ENCODE data around the gene EFEMP1.

Gene EFEMP1

GRCh38 chr2:55902971-55903370 lies 20.6 kb downstream of the EFEMP1 start:
- Histone ChIP-seq H3K4me3 (ENCODE audit: low read depth in 1 of 5, low read length in 5 of 5) (no peak overlapping the region), H3K36me3 (ENCODE audit: control insufficient read depth in 5 of 5, insufficient read depth in 5 of 5, low read length in 5 of 5) (peaks cover 0 to 14% (median 5%) of the 10 kb centered on the region in 5 donors), H3K9me3 (ENCODE audit: control insufficient read depth in 5 of 5, low read length in 5 of 5) (peaks cover 0 to 9% (median 0%) of the 10 kb centered on the region in 5 donors), H3K27me3 (ENCODE audit: control insufficient read depth in 5 of 5, insufficient read depth in 4 of 5, low read length in 5 of 5) (no peaks in the 10 kb centered on the region), H3K9ac (ENCODE audit: low read length in 5 of 5) (no peak overlapping the region), H3K27ac (ENCODE audit: low read depth, low read length) (no peak overlapping the region), H3K4me1 (ENCODE audit: control insufficient read depth in 5 of 5, insufficient read depth in 5 of 5, low read length in 5 of 5) (peaks cover 0 to 11% (median 0%) of the 10 kb centered on the region in 5 donors)

GRCh38 chr2:55902429-55902828 lies 21.2 kb downstream of the EFEMP1 start:
- no peak overlapping the region for H3K9ac ChIP-seq (ENCODE audit: low read length in 5 of 5)
- H3K27ac ChIP-seq (ENCODE audit: low read depth, low read length): no peak overlapping the region
- peaks cover 0 to 17% (median 5%) of the 10 kb centered on the region in 5 donors for H3K36me3 ChIP-seq (ENCODE audit: control insufficient read depth in 5 of 5, insufficient read depth in 5 of 5, low read length in 5 of 5)
- H3K4me3 ChIP-seq (ENCODE audit: low read depth in 1 of 5, low read length in 5 of 5): no peak overlapping the region
- peaks cover 0 to 9% (median 0%) of the 10 kb centered on the region in 5 donors for H3K9me3 ChIP-seq (ENCODE audit: control insufficient read depth in 5 of 5, low read length in 5 of 5)
- no peaks in the 10 kb centered on the region for H3K27me3 ChIP-seq (ENCODE audit: control insufficient read depth in 5 of 5, insufficient read depth in 4 of 5, low read length in 5 of 5)
- H3K4me1 ChIP-seq (ENCODE audit: control insufficient read depth in 5 of 5, insufficient read depth in 5 of 5, low read length in 5 of 5): peaks cover 0 to 5% (median 0%) of the 10 kb centered on the region in 5 donors

GRCh38 chr2:55901941-55902340 lies 21.6 kb downstream of the EFEMP1 start:
- Histone ChIP-seq H3K36me3 (ENCODE audit: control insufficient read depth in 5 of 5, insufficient read depth in 5 of 5, low read length in 5 of 5) (peaks cover 0 to 17% (median 7%) of the 10 kb centered on the region in 5 donors), H3K4me1 (ENCODE audit: control insufficient read depth in 5 of 5, insufficient read depth in 5 of 5, low read length in 5 of 5) (peaks cover 0 to 5% (median 0%) of the 10 kb centered on the region in 5 donors), H3K9me3 (ENCODE audit: control insufficient read depth in 5 of 5, low read length in 5 of 5) (peaks cover 0 to 9% (median 0%) of the 10 kb centered on the region in 5 donors), H3K9ac (ENCODE audit: low read length in 5 of 5) (no peak overlapping the region), H3K4me3 (ENCODE audit: low read depth in 1 of 5, low read length in 5 of 5) (no peak overlapping the region), H3K27me3 (ENCODE audit: control insufficient read depth in 5 of 5, insufficient read depth in 4 of 5, low read length in 5 of 5) (no peaks in the 10 kb centered on the region), H3K27ac (ENCODE audit: low read depth, low read length) (no peak overlapping the region)

GRCh38 chr2:55901322-55901721 lies 22.3 kb downstream of the EFEMP1 start:
- peaks cover 0 to 5% (median 0%) of the 10 kb centered on the region in 5 donors for H3K4me1 ChIP-seq (ENCODE audit: control insufficient read depth in 5 of 5, insufficient read depth in 5 of 5, low read length in 5 of 5)
- no peak overlapping the region for H3K9ac ChIP-seq (ENCODE audit: low read length in 5 of 5)
- H3K27me3 ChIP-seq (ENCODE audit: control insufficient read depth in 5 of 5, insufficient read depth in 4 of 5, low read length in 5 of 5): no peaks in the 10 kb centered on the region
- no peak overlapping the region for H3K4me3 ChIP-seq (ENCODE audit: low read depth in 1 of 5, low read length in 5 of 5)
- peak overlapping the region; percentile 45 for H3K27ac ChIP-seq (ENCODE audit: low read depth, low read length)
- H3K36me3 ChIP-seq (ENCODE audit: control insufficient read depth in 5 of 5, insufficient read depth in 5 of 5, low read length in 5 of 5): peaks cover 0 to 17% (median 10%) of the 10 kb centered on the region in 5 donors
- H3K9me3 ChIP-seq (ENCODE audit: control insufficient read depth in 5 of 5, low read length in 5 of 5): peaks cover 0 to 9% (median 0%) of the 10 kb centered on the region in 5 donors

- Histone ChIP-seq H3K4me1 (ENCODE audit: control insufficient read depth in 5 of 5, insufficient read depth in 5 of 5, low read length in 5 of 5) (peaks cover 0 to 5% (median 0%) of the 10 kb centered on the region in 5 donors), H3K27me3 (ENCODE audit: control insufficient read depth in 5 of 5, insufficient read depth in 4 of 5, low read length in 5 of 5) (no peaks in the 10 kb centered on the region), H3K9ac (ENCODE audit: low read length in 5 of 5) (no peak overlapping the region), H3K27ac (ENCODE audit: low read depth, low read length) (peak overlapping the region; percentile 45), H3K9me3 (ENCODE audit: control insufficient read depth in 5 of 5, low read length in 5 of 5) (peaks cover 0 to 9% (median 0%) of the 10 kb centered on the region in 5 donors), H3K4me3 (ENCODE audit: low read depth in 1 of 5, low read length in 5 of 5) (no peak overlapping the region), H3K36me3 (ENCODE audit: control insufficient read depth in 5 of 5, insufficient read depth in 5 of 5, low read length in 5 of 5) (peaks cover 0 to 17% (median 13%) of the 10 kb centered on the region in 5 donors)
These were observed 23.7 kb downstream of the EFEMP1 start for GRCh38 chr2:55899881-55900280.

- H3K27ac ChIP-seq (ENCODE audit: low read depth, low read length): no peak overlapping the region
These were observed 25.1 kb downstream of the EFEMP1 start for GRCh38 chr2:55898386-55899040.

GRCh38 chr2:55896633-55897032 lies 26.9 kb downstream of the EFEMP1 start:
- no peak overlapping the region for H3K4me3 ChIP-seq (ENCODE audit: low read depth in 1 of 5, low read length in 5 of 5)
- peaks cover 0 to 18% (median 11%) of the 10 kb centered on the region in 5 donors for H3K36me3 ChIP-seq (ENCODE audit: control insufficient read depth in 5 of 5, insufficient read depth in 5 of 5, low read length in 5 of 5)
- no peaks in the 10 kb centered on the region for H3K27me3 ChIP-seq (ENCODE audit: control insufficient read depth in 5 of 5, insufficient read depth in 4 of 5, low read length in 5 of 5)

More at GRCh38 chr2:55898386-55899040, 25.1 kb downstream of the EFEMP1 start:
- Histone ChIP-seq H3K36me3 (ENCODE audit: control insufficient read depth in 5 of 5, insufficient read depth in 5 of 5, low read length in 5 of 5) (peaks cover 0 to 17% (median 10%) of the 10 kb centered on the region in 5 donors), H3K4me3 (ENCODE audit: low read depth in 1 of 5, low read length in 5 of 5) (no peak overlapping the region), H3K9me3 (ENCODE audit: control insufficient read depth in 5 of 5, low read length in 5 of 5) (peaks cover 0 to 4% (median 0%) of the 10 kb centered on the region in 5 donors), H3K4me1 (ENCODE audit: control insufficient read depth in 5 of 5, insufficient read depth in 5 of 5, low read length in 5 of 5) (peaks cover 0 to 6% (median 0%) of the 10 kb centered on the region in 5 donors), H3K9ac (ENCODE audit: low read length in 5 of 5) (no peak overlapping the region), H3K27me3 (ENCODE audit: control insufficient read depth in 5 of 5, insufficient read depth in 4 of 5, low read length in 5 of 5) (no peaks in the 10 kb centered on the region)

GRCh38 chr2:55894720-55895119 lies 28.9 kb downstream of the EFEMP1 start:
- peaks cover 0 to 18% (median 11%) of the 10 kb centered on the region in 5 donors for H3K36me3 ChIP-seq (ENCODE audit: control insufficient read depth in 5 of 5, insufficient read depth in 5 of 5, low read length in 5 of 5)
- peaks cover 0 to 13% (median 0%) of the 10 kb centered on the region in 5 donors for H3K4me1 ChIP-seq (ENCODE audit: control insufficient read depth in 5 of 5, insufficient read depth in 5 of 5, low read length in 5 of 5)
- no peaks in the 10 kb centered on the region for H3K9me3 ChIP-seq (ENCODE audit: control insufficient read depth in 5 of 5, low read length in 5 of 5)
- H3K4me3 ChIP-seq (ENCODE audit: low read depth in 1 of 5, low read length in 5 of 5): no peak overlapping the region
- H3K9ac ChIP-seq (ENCODE audit: low read length in 5 of 5): no peak overlapping the region
- no peak overlapping the region for H3K27ac ChIP-seq (ENCODE audit: low read depth, low read length)
- H3K27me3 ChIP-seq (ENCODE audit: control insufficient read depth in 5 of 5, insufficient read depth in 4 of 5, low read length in 5 of 5): no peaks in the 10 kb centered on the region

More at GRCh38 chr2:55896633-55897032, 26.9 kb downstream of the EFEMP1 start:
- H3K9me3 ChIP-seq (ENCODE audit: control insufficient read depth in 5 of 5, low read length in 5 of 5): no peaks in the 10 kb centered on the region
- H3K27ac ChIP-seq (ENCODE audit: low read depth, low read length): no peak overlapping the region
- H3K4me1 ChIP-seq (ENCODE audit: control insufficient read depth in 5 of 5, insufficient read depth in 5 of 5, low read length in 5 of 5): peaks cover 0 to 14% (median 0%) of the 10 kb centered on the region in 5 donors
- H3K9ac ChIP-seq (ENCODE audit: low read length in 5 of 5): no peak overlapping the region

GRCh38 chr2:55891671-55892094 lies 31.9 kb downstream of the EFEMP1 start:
- Histone ChIP-seq H3K4me3 (ENCODE audit: low read depth in 1 of 5, low read length in 5 of 5) (no peak overlapping the region), H3K4me1 (ENCODE audit: control insufficient read depth in 5 of 5, insufficient read depth in 5 of 5, low read length in 5 of 5) (peaks cover 0 to 28% (median 14%) of the 10 kb centered on the region in 5 donors), H3K27ac (ENCODE audit: low read depth, low read length) (peak overlapping the region; percentile 45)

GRCh38 chr2:55888936-55889335 lies 34.6 kb downstream of the EFEMP1 start:
- H3K36me3 ChIP-seq (ENCODE audit: control insufficient read depth in 5 of 5, insufficient read depth in 5 of 5, low read length in 5 of 5): peaks cover 0 to 4% (median 0%) of the 10 kb centered on the region in 5 donors
- no peaks in the 10 kb centered on the region for H3K27me3 ChIP-seq (ENCODE audit: control insufficient read depth in 5 of 5, insufficient read depth in 4 of 5, low read length in 5 of 5)
- no peak overlapping the region for H3K9ac ChIP-seq (ENCODE audit: low read length in 5 of 5)
- H3K4me1 ChIP-seq (ENCODE audit: control insufficient read depth in 5 of 5, insufficient read depth in 5 of 5, low read length in 5 of 5): peaks cover 0 to 43% (median 29%) of the 10 kb centered on the region in 5 donors
- H3K4me3 ChIP-seq (ENCODE audit: low read depth in 1 of 5, low read length in 5 of 5): no peak overlapping the region
- no peaks in the 10 kb centered on the region for H3K9me3 ChIP-seq (ENCODE audit: control insufficient read depth in 5 of 5, low read length in 5 of 5)
- peak overlapping the region; percentile 78 for H3K27ac ChIP-seq (ENCODE audit: low read depth, low read length)

More at GRCh38 chr2:55891671-55892094, 31.9 kb downstream of the EFEMP1 start:
- H3K27me3 ChIP-seq (ENCODE audit: control insufficient read depth in 5 of 5, insufficient read depth in 4 of 5, low read length in 5 of 5): no peaks in the 10 kb centered on the region
- H3K36me3 ChIP-seq (ENCODE audit: control insufficient read depth in 5 of 5, insufficient read depth in 5 of 5, low read length in 5 of 5): peaks cover 0 to 8% (median 3%) of the 10 kb centered on the region in 5 donors
- H3K9ac ChIP-seq (ENCODE audit: low read length in 5 of 5): no peak overlapping the region
- H3K9me3 ChIP-seq (ENCODE audit: control insufficient read depth in 5 of 5, low read length in 5 of 5): no peaks in the 10 kb centered on the region

All from subcutaneous abdominal adipose tissue (tissue), 5 donors.